ENCODE measurements around the gene CYREN. TPM values are rescaled to one million over a fixed set of nuclear protein-coding genes. Genes with fewer than 3 reads are reported as not detected.
"Not testable (repeated sequence)": the region's sequence is repeated elsewhere in the genome, so short reads cannot be mapped to it uniquely, and the experiment has no call there.

Gene CYREN
- 24.0 TPM for total RNA-seq
- long read RNA-seq, transcript CYREN-202 (4 exons, 1,738 nt), result major isoform, 12 of 37 reads
- long read RNA-seq, partial matches to known transcripts, result 0 of 37 reads
- long read RNA-seq, other reads (novel, unspliced or antisense), result 20 of 37 reads

- peak; percentile 97 for DNase-seq (ENCODE audit: low spot score)
- intact Hi-C loops (cut with DNase I), result loop anchor here (1.0 to 5.0 kb wide), 4 partner anchors 23 to 538 kb away; partner anchors contain the start of gene AGBL3
Observed at GRCh38 chr7:135170274-135170997, at the start of gene CYREN. CYREN (minus strand) TSS chr7:135170707; CDS start chr7:135168922, 1,785 bp downstream.

GRCh38 chr7:135217645-135218509 is 47.4 kb upstream of the CYREN start:
- intact Hi-C loops (cut with DNase I), result no loop called here
- DNase-seq (ENCODE audit: low spot score), result no peak

- intact Hi-C loops (cut with DNase I), result no loop called here
- no peak for DNase-seq (ENCODE audit: low spot score)
Observed at GRCh38 chr7:135215698-135216097, 45.2 kb upstream of the CYREN start.

- no peak for DNase-seq (ENCODE audit: low spot score)
- intact Hi-C loops (cut with DNase I), result no loop called here
Observed at GRCh38 chr7:135215180-135215579, 44.7 kb upstream of the CYREN start.

- intact Hi-C loops (cut with DNase I), result no loop called here
- DNase-seq (ENCODE audit: low spot score), result no peak
Observed at GRCh38 chr7:135213831-135214230, 43.3 kb upstream of the CYREN start.

GRCh38 chr7:135211946-135212685 is 41.6 kb upstream of the CYREN start:
- intact Hi-C loops (cut with DNase I); DNase-seq (ENCODE audit: low spot score): not testable (repeated sequence)

GRCh38 chr7:135211179-135211945 is 40.9 kb upstream of the CYREN start, which contains the start of gene WDR91:
WDR91 (minus strand) TSS chr7:135211526; CDS start chr7:135211502, 24 bp downstream.
- DNase-seq (ENCODE audit: low spot score), result peak; percentile 99
- intact Hi-C loops (cut with DNase I), result no loop called here

GRCh38 chr7:135210888-135211178 is 40.3 kb upstream of the CYREN start:
- intact Hi-C loops (cut with DNase I), result no loop called here
- no peak for DNase-seq (ENCODE audit: low spot score)

GRCh38 chr7:135209225-135209834 is 38.8 kb upstream of the CYREN start:
- no peak for DNase-seq (ENCODE audit: low spot score)
- intact Hi-C loops (cut with DNase I), result no loop called here

- no peak for DNase-seq (ENCODE audit: low spot score)
- intact Hi-C loops (cut with DNase I), result no loop called here
Observed at GRCh38 chr7:135208102-135208793, 37.7 kb upstream of the CYREN start.

- DNase-seq (ENCODE audit: low spot score), result no peak
- intact Hi-C loops (cut with DNase I), result no loop called here
Observed at GRCh38 chr7:135207406-135208101, 37.0 kb upstream of the CYREN start.

GRCh38 chr7:135206941-135207391 is 36.5 kb upstream of the CYREN start:
- intact Hi-C loops (cut with DNase I), result no loop called here
- DNase-seq (ENCODE audit: low spot score), result no peak

GRCh38 chr7:135205850-135206249 is 35.3 kb upstream of the CYREN start:
- DNase-seq (ENCODE audit: low spot score), result peak; percentile 70
- intact Hi-C loops (cut with DNase I), result no loop called here

GRCh38 chr7:135204876-135205275 is 34.4 kb upstream of the CYREN start:
- DNase-seq (ENCODE audit: low spot score), result no peak
- intact Hi-C loops (cut with DNase I), result no loop called here

- DNase-seq (ENCODE audit: low spot score), result no peak
Observed at GRCh38 chr7:135204341-135204749, 33.8 kb upstream of the CYREN start.

GRCh38 chr7:135201350-135201749 is 30.8 kb upstream of the CYREN start:
- intact Hi-C loops (cut with DNase I), result no loop called here
- no peak for DNase-seq (ENCODE audit: low spot score)

More at GRCh38 chr7:135204341-135204749, 33.8 kb upstream of the CYREN start:
- intact Hi-C loops (cut with DNase I), result no loop called here

- DNase-seq (ENCODE audit: low spot score), result no peak
- intact Hi-C loops (cut with DNase I), result no loop called here
Observed at GRCh38 chr7:135200821-135201331, 30.4 kb upstream of the CYREN start.
